ENCODE results near the gene STK11.

- no peak for TF ChIP-seq POLR2A (IDR thresholded peaks at IDR 0.05; ENCODE audit: low read depth, low read length)
- no peak for TF ChIP-seq RFX5 (IDR thresholded peaks at IDR 0.05; ENCODE audit: low read depth, low read length)
- TF ChIP-seq CTCF (conservative IDR thresholded peaks at IDR 0.05; ENCODE audit: low read depth, low read length), result no peak
- TF ChIP-seq NFE2L2 (IDR thresholded peaks at IDR 0.05; ENCODE audit: low read depth, low read length), result no peak
- no peak for TF ChIP-seq MAZ (IDR thresholded peaks at IDR 0.05; ENCODE audit: borderline replicate concordance, low read depth, low read length)
- no peak for TF ChIP-seq CEBPB (IDR thresholded peaks at IDR 0.05; ENCODE audit: low read depth, low read length)
- TF ChIP-seq RAD21 (IDR thresholded peaks at IDR 0.05; ENCODE audit: low read length), result no peak
- TF ChIP-seq FOS (IDR thresholded peaks at IDR 0.05; ENCODE audit: low read depth, low read length), result no peak
- no peak for TF ChIP-seq USF2 (IDR thresholded peaks at IDR 0.05; ENCODE audit: low read depth, low read length)
- TF ChIP-seq BHLHE40 (IDR thresholded peaks at IDR 0.05; ENCODE audit: low read depth, low read length), result no peak
- no peak for TF ChIP-seq MXI1 (IDR thresholded peaks at IDR 0.05; ENCODE audit: borderline replicate concordance, low read depth, low read length)
- TF ChIP-seq SMC3 (IDR thresholded peaks at IDR 0.05; ENCODE audit: low read depth, low read length), result no peak
- TF ChIP-seq MAFK (IDR thresholded peaks at IDR 0.05; ENCODE audit: low read depth, low read length), result no peak
Observed at GRCh38 chr19:1162404-1163282, 42.9 kb upstream of the STK11 start.

All from IMR-90 (cell line).